GM12874 (cell line): ENCODE measurements around the gene PDE4D.

Experiments used
- CTCF ChIP-seq: IDR thresholded peaks from 2 replicates; pipeline ENCODE4 v1.5.1; 2011; ENCODE audit warnings: low read depth, mild to moderate bottlenecking, control low read depth, low read length, moderate library complexity; ENCODE audit not compliant: insufficient read depth

The PDE4D gene

DNA sequence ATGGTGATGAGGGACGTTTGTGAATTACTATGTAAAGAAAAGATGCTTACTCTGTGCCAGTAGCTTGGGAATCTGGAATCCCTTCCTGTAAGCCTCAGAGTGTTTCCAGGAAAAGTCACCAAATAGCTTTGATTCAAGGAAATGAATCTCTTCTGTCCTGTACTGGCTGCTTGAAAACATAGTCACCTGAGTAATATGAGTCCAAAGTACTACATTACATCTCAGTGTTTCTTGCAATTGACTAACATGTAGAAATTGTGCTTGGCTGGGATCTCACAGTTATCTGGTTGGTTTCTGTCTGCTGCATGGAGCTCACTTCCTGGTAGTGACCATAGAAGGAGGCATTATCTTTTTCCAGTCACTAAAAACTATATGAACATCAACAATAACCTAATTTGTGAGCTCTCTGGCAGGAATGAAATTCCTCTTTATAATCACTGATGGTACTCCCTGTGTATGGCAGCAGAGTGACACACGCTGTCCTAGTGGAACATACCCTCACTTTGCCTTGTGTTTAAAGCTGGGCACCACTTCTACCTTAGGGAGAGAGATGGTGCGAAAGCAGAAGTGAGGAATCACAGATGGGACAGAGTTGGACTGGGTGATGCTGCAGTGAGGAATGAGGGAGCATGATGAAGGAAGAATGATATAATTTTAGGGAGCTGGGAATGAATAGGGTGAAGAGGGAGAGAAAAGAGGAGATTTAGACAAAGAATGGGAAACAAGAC, 742.2 kb downstream of the PDE4D start:
- no peak for TF ChIP-seq CTCF

DNA sequence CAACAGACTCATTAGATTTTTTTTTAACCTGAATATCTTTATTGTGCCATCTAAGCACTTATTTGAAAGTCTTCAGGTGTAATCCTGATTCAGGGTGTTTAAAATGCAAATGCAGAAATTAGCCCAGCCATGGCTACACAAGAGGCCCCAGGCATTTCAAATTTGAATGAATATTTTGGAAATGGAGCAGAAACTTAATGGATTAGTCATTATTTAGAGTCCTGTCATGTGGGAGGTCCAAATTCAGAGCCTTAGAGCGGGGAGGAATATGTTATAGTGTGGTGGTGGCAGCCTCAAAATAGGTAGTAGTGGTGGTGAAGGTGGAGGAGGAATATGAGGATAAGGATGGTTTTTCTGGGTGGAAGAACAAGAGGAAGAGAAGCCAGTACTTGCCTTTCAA, 743.7 kb downstream of the PDE4D start:
- no peak for TF ChIP-seq CTCF

GRCh38 chr5:59149271-59149670, 744.3 kb downstream of the PDE4D start:
- TF ChIP-seq CTCF = no peak

DNA sequence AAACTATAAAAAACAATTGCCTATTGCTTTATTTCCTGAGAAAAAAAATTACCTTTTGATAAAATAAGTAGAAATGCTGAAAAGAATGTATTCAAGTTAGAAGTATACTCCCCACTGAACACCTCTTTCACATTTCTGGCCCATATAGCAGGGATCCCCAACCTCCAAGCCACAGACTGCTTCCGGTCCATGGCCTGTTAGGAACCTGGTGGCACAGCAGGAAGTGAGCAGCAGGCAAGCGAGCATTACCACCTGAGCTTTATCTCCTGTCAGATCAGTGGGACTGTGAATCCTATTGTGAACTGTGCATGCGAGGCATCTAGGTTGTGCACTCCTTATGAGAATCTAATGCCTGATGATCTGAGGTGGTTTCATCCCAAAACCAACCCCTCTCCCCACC, 746.8 kb downstream of the PDE4D start:
- no peak for TF ChIP-seq CTCF

GRCh38 chr5:59143926-59144333, 749.6 kb downstream of the PDE4D start:
- TF ChIP-seq CTCF = no peak

GRCh38 chr5:59142927-59143326, 750.6 kb downstream of the PDE4D start:
- TF ChIP-seq CTCF = no peak

DNA sequence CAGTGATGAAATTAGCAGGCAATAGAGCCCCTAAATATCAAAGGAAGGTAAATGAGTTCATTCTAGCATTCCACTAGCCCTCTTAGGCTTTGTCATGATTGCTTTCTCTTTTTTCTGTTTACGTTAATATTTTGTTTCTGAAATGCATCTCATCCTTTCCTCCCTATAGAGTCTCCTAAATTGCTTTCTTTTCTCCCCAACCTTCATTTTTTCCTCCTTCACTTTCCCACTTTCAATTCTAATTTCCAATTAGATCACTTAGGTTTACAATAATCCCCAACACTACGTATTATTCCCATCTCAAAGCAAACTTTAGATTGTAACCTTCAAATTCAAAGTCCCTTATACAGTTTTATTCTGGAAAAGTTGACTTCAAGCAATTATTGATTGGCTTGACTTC, 751.4 kb downstream of the PDE4D start:
- TF ChIP-seq CTCF = no peak
